HepG2 (cell line): Measurements from ENCODE around the gene ENDOU. TPM values are rescaled to one million over a fixed set of nuclear protein-coding genes. Genes with fewer than 3 reads are reported as not detected.
A peak's percentile ranks its signal among the peaks of the same experiment; 100 is the strongest.

Experiments
- ATAC-seq: fragments of 200-7000 bp; cut with Tn5 transposase; 3 replicates; pipeline ENCODE4 v1.9.1; 2020; ENCODE audit warnings: mild to moderate bottlenecking, moderate library complexity
- BruUV-seq: library from RNA; stranded (reverse); fragments of 400-500 nt; replicated peaks from 2 replicates; lab custom pipeline; 2021; lab: Mats Ljungman, UMichigan
- CTCF ChIA-PET: fragments of 300-600 bp; formaldehyde crosslinking; extraction: SDS; loops from one replicate; lab custom pipeline; 2021; ENCODE audit warnings: low total read pairs, inconsistent platforms, low intra/inter-chr PET ratio; lab: Yijun Ruan, JAX
- POLR2A ChIA-PET: fragments of 350-600 bp; sonication (Branson Sonifier 250); formaldehyde crosslinking; loops from one replicate; lab custom pipeline; 2020; ENCODE audit warnings: antibody characterized with exemption, inconsistent platforms; lab: Yijun Ruan, JAX
- DNase-seq: peaks from one replicate; pipeline ENCODE4 v3.0.0-alpha.2; 2015; ENCODE audit warnings: low spot score
- FAIRE-seq: peaks from 3 replicates; lab custom pipeline; 2011; peaks lifted over from hg19 to GRCh38; lab: Jason Lieb, UNC
- H2AFZ ChIP-seq: one replicate; pipeline ENCODE4 v1.6.1; 2011; ENCODE audit warnings: low read length, inconsistent platforms
- H3K27ac ChIP-seq: fragments of 300-600 bp; 3 replicates; pipeline ENCODE4 v1.8.0; 2011; ENCODE audit warnings: mixed run types, mild to moderate bottlenecking, mixed read lengths, low read length, inconsistent platforms; ENCODE audit not compliant: insufficient read depth; ENCODE audit errors: extremely low read length
- H3K27me3 ChIP-seq, 2 experiments: fragments of 200-600 bp in 1 of 2; 2 replicates in 1 of 2; 3 replicates in 1 of 2; pipeline versions ENCODE4 v1.6.0 to v1.8.0; 2011; ENCODE audit warnings: low read length in 2 of 2, mild to moderate bottlenecking in 2 of 2, moderate library complexity in 2 of 2, inconsistent platforms in 1 of 2; ENCODE audit not compliant: insufficient read depth in 2 of 2, control insufficient read depth in 1 of 2
- H3K36me3 ChIP-seq, 2 experiments: fragments of 200-600 bp in 1 of 2; replicated peaks in 1 of 2; 2 replicates in 1 of 2; 3 replicates in 1 of 2; pipeline versions ENCODE4 v1.5.1 to v1.8.0; 2011; ENCODE audit warnings: low read length in 2 of 2, inconsistent platforms in 1 of 2; ENCODE audit not compliant: insufficient read depth in 2 of 2, control insufficient read depth in 1 of 2
- H3K4me1 ChIP-seq: 2 replicates; pipeline ENCODE4 v1.5.1; 2012; ENCODE audit warnings: low read length, inconsistent platforms; ENCODE audit not compliant: insufficient read depth
- H3K4me2 ChIP-seq: 2 replicates; pipeline ENCODE4 v1.6.0; 2011; ENCODE audit warnings: low read depth, low read length, inconsistent platforms
- H3K4me3 ChIP-seq, 3 experiments: fragments of 200-600 bp in 1 of 3; sonication (generic), shearing (Covaris generic) in 1 of 3; replicated peaks in 1 of 3; 2 replicates each; pipeline ENCODE4 v1.5.1; 2011 to 2016; ENCODE audit warnings: low read length in 3 of 3, inconsistent platforms in 2 of 3, low read depth in 2 of 3, mild to moderate bottlenecking in 2 of 3, control low read depth in 1 of 3, mixed read lengths in 1 of 3; ENCODE audit not compliant: insufficient read depth in 1 of 3
- H3K79me2 ChIP-seq: one replicate; pipeline ENCODE4 v1.6.1; 2011; ENCODE audit warnings: low read length, inconsistent platforms; ENCODE audit not compliant: insufficient read depth
- H3K9ac ChIP-seq: 2 replicates; pipeline ENCODE4 v1.6.0; 2011; ENCODE audit warnings: mild to moderate bottlenecking, low read depth, low read length, inconsistent platforms; ENCODE audit not compliant: insufficient read depth
- H3K9me3 ChIP-seq: 2 replicates; pipeline ENCODE4 v1.5.1; 2012; ENCODE audit warnings: mild to moderate bottlenecking, low read length
- H4K20me1 ChIP-seq: 2 replicates; pipeline ENCODE4 v1.6.0; 2011; ENCODE audit warnings: inconsistent platforms, mild to moderate bottlenecking, low read length, moderate library complexity; ENCODE audit not compliant: insufficient read depth
- AHR ChIP-seq: IDR thresholded peaks from 2 replicates; pipeline ENCODE4 v1.6.1; 2018; ENCODE audit warnings: missing genetic modification reagents, missing compliant biosample characterization
- CC2D1A ChIP-seq: sonication (generic); formaldehyde crosslinking; IDR thresholded peaks from 2 replicates; pipeline ENCODE4 v1.8.1; 2023; ENCODE audit warnings: mild to moderate bottlenecking, missing genetic modification reagents
- NONO ChIP-seq, 2 experiments: fragments of 450-650 bp in 1 of 2; sonication (generic) in 1 of 2; formaldehyde crosslinking in 1 of 2; IDR thresholded peaks in 1 of 2; conservative IDR thresholded peaks in 1 of 2; 2 replicates each; pipeline versions ENCODE4 v1.6.1 to v1.8.0; 2017 to 2022; ENCODE audit warnings: mild to moderate bottlenecking in 1 of 2, missing genetic modification reagents in 1 of 2, moderate library complexity in 1 of 2
- NR2F2 ChIP-seq: IDR thresholded peaks from 2 replicates; pipeline ENCODE4 v1.6.1; 2012; ENCODE audit warnings: low read depth, inconsistent platforms, borderline replicate concordance
- STAT5B ChIP-seq: sonication (generic); formaldehyde crosslinking; IDR thresholded peaks from 2 replicates; pipeline ENCODE4 v1.4.0; 2020; ENCODE audit warnings: missing genetic modification reagents
- ZBTB20 ChIP-seq: sonication (generic); formaldehyde crosslinking; IDR thresholded peaks from 2 replicates; pipeline ENCODE4 v1.8.1; 2023; ENCODE audit warnings: missing genetic modification reagents, low read depth, mild to moderate bottlenecking, borderline replicate concordance
- ZEB1 ChIP-seq: IDR thresholded peaks from 2 replicates; pipeline ENCODE4 v1.6.1; 2012; ENCODE audit warnings: mild to moderate bottlenecking, low read depth, inconsistent platforms; ENCODE audit not compliant: insufficient replicate concordance
- ZFP62 ChIP-seq: sonication (generic); formaldehyde crosslinking; IDR thresholded peaks from 2 replicates; pipeline ENCODE4 v1.4.0; 2020; ENCODE audit warnings: missing genetic modification reagents
- ZNF431 ChIP-seq: sonication (generic); formaldehyde crosslinking; IDR thresholded peaks from 2 replicates; pipeline ENCODE4 v1.9.0; 2022; ENCODE audit warnings: missing genetic modification reagents, low read depth, mild to moderate bottlenecking, borderline replicate concordance
- ZNF510 ChIP-seq: sonication (generic); formaldehyde crosslinking; IDR thresholded peaks from 2 replicates; pipeline ENCODE4 v1.4.0; 2020; ENCODE audit warnings: low read depth, mild to moderate bottlenecking, missing genetic modification reagents
- WGBS: methylation state at CpG from one replicate; pipeline ENCODE4 v1.1.6; 2017; ENCODE audit warnings: low lambda C conversion rate; 5-methylcytosine and 5-hydroxymethylcytosine counted together
- in situ Hi-C: cut with HindIII; loops from 2 replicates; pipeline ENCODE4 v1.10.0; 2017; ENCODE audit warnings: low pct_unique_long_range_greater_than_20kb; ENCODE audit not compliant: extremely low pct_ligation_motif_present
- intact Hi-C: fragments of 100-400 bp; cut with micrococcal nuclease; formaldehyde crosslinking; loops from one replicate; pipeline ENCODE4 v1.10.0; 2022; ENCODE audit not compliant: unreplicated experiment
- polyA plus RNA-seq, 8 experiments: library from polyadenylated mRNA; depleted of rRNA in 3 of 8; stranded (reverse) in 7 of 8; unstranded in 1 of 8; fragments of >200 nt; fragmentation: Illumina TruSeq in 4 of 8; extraction: Trizol in 4 of 8; gene quantifications; 2 replicates each; pipeline versions ENCODE4 v1.2.1 to v1.2.3, GENCODE V29; 2011 to 2016; ENCODE audit warnings: low read depth in 4 of 8, missing spikeins in 1 of 8, mixed read lengths in 1 of 8; ENCODE audit not compliant: insufficient read depth in 1 of 8
- total RNA-seq, 5 experiments: library from RNA; depleted of rRNA; stranded (reverse); fragments of >200 nt; fragmentation: Illumina TruSeq; extraction: Trizol; gene quantifications; 2 replicates each; pipeline ENCODE4 v1.2.3, GENCODE V29; 2016; ENCODE audit warnings: low read depth in 1 of 5
- TF ChIP-seq, protein P1 (sequence below): sonication (generic); formaldehyde crosslinking; IDR thresholded peaks from 2 replicates; pipeline ENCODE4 v1.5.0; 2020; ENCODE audit warnings: mild to moderate bottlenecking, missing genetic modification reagents
- TF ChIP-seq, protein P2 (sequence below): sonication (generic); formaldehyde crosslinking; IDR thresholded peaks from 2 replicates; pipeline ENCODE4 v1.5.0; 2020; ENCODE audit warnings: mild to moderate bottlenecking, missing genetic modification reagents, moderate library complexity
- TF ChIP-seq, protein P3 (sequence below): sonication (generic); formaldehyde crosslinking; IDR thresholded peaks from 2 replicates; pipeline ENCODE4 v1.8.0; 2022; ENCODE audit warnings: missing genetic modification reagents, mild to moderate bottlenecking, borderline replicate concordance
- TF ChIP-seq, protein P4 (sequence below): sonication (generic); formaldehyde crosslinking; IDR thresholded peaks from 2 replicates; pipeline ENCODE4 v1.8.0; 2022; ENCODE audit warnings: mild to moderate bottlenecking, missing genetic modification reagents; ENCODE audit not compliant: insufficient replicate concordance
- TF ChIP-seq, protein P5 (sequence below): sonication (generic); formaldehyde crosslinking; IDR thresholded peaks from 2 replicates; pipeline ENCODE4 v1.4.0; 2020; ENCODE audit warnings: missing genetic modification reagents, low read depth, mild to moderate bottlenecking, borderline replicate concordance

Gene ENDOU
- total and polyA plus RNA-seq, 2 of the 13 experiments (the other 11 are each of a cell fraction or from before 2014, with no cell fraction given) = not detected

DNA sequence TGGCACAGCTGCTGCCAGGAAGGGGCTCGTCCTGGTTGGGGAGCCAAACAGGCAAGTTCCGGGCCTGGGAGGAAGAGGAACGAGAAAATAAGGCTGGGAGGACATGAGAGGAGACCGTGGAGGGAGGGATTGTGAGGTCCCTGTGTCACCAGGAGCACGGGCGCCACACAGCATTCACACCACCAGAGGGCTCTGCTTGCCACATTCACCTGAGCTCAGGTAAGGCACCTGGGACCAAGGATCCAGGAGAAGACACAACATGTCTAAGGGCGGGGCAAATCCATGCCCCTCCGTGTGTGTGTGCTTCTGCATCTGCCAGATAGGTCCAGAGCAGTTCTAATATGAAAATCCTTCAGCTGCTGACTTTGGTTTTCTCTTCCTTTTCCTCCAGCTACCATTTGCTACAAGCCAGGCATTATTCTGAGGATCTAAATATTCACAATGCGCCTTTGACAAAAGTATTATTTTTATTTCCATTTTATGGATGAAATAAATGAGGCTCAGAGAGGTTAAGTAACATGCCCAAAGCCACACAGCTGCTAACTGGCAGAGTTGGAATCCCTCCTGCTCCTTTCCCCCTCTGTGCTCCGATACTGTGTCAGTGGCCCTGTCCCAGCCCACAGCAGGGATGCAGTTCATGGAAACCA lies 18.8 kb upstream of the ENDOU start:
- Histone ChIP-seq H3K79me2 (no peaks in the 10 kb centered on the region), H4K20me1 (no peaks in the 10 kb centered on the region), H3K36me3 (no peaks in the 10 kb centered on the region), H3K27ac (no peak overlapping the region), H3K4me3 (no peak overlapping the region), H3K4me2 (no peak overlapping the region), H3K27me3 (peaks cover 16 to 57% of the 10 kb centered on the region in 2 experiments; a peak in 4 of 5 replicates), H3K9ac (no peak overlapping the region), H2AFZ (no peak overlapping the region), H3K9me3 (no peaks in the 10 kb centered on the region), H3K4me1 (peaks cover 20% of the 10 kb centered on the region)
- WGBS = 12% methylated on average over 10 of the region's 10 CpGs
- FAIRE-seq = no peak
- ChIA-PET POLR2A (no interaction called here), CTCF (interaction anchor here (2.0 to 3.8 kb wide), 3 partner anchors 23 to 94 kb away, joined by 15 to 21 read pairs (median 16); no protein-coding TSS in a partner anchor)
- in situ Hi-C loops = loop anchor here (5.0 kb wide), 1 partner anchor 33 kb away; no protein-coding TSS in a partner anchor
- BruUV-seq = no TSS peak
- intact Hi-C loops = no loop called here
- peak; percentile 25 for DNase-seq
- ATAC-seq = peak; percentile 25; the same call in 1 of the 3 replicates
- TF ChIP-seq ZNF510 (CRISPR knock-in tag) (no peak), STAT5B (no peak), ZBTB20 (CRISPR knock-in tag) (no peak), AHR (no peak), ZEB1 (peak; percentile 99), NR2F2 (no peak), CC2D1A (no peak), ZFP62 (CRISPR knock-in tag) (no peak), NONO (IDR thresholded peaks at IDR 0.05) (no peak), NONO (CRISPR knock-in tag; conservative IDR thresholded peaks at IDR 0.05) (no peak), ZNF431 (CRISPR knock-in tag) (no peak)
- TF ChIP-seq, protein P1, sequence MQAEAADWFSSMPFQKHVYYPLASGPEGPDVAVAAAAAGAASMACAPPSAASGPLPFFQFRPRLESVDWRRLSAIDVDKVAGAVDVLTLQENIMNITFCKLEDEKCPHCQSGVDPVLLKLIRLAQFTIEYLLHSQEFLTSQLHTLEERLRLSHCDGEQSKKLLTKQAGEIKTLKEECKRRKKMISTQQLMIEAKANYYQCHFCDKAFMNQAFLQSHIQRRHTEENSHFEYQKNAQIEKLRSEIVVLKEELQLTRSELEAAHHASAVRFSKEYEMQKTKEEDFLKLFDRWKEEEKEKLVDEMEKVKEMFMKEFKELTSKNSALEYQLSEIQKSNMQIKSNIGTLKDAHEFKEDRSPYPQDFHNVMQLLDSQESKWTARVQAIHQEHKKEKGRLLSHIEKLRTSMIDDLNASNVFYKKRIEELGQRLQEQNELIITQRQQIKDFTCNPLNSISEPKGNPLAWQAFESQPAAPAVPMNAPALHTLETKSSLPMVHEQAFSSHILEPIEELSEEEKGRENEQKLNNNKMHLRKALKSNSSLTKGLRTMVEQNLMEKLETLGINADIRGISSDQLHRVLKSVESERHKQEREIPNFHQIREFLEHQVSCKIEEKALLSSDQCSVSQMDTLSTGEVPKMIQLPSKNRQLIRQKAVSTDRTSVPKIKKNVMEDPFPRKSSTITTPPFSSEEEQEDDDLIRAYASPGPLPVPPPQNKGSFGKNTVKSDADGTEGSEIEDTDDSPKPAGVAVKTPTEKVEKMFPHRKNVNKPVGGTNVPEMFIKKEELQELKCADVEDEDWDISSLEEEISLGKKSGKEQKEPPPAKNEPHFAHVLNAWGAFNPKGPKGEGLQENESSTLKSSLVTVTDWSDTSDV (CRISPR knock-in tag) = no peak
- TF ChIP-seq, protein P2, sequence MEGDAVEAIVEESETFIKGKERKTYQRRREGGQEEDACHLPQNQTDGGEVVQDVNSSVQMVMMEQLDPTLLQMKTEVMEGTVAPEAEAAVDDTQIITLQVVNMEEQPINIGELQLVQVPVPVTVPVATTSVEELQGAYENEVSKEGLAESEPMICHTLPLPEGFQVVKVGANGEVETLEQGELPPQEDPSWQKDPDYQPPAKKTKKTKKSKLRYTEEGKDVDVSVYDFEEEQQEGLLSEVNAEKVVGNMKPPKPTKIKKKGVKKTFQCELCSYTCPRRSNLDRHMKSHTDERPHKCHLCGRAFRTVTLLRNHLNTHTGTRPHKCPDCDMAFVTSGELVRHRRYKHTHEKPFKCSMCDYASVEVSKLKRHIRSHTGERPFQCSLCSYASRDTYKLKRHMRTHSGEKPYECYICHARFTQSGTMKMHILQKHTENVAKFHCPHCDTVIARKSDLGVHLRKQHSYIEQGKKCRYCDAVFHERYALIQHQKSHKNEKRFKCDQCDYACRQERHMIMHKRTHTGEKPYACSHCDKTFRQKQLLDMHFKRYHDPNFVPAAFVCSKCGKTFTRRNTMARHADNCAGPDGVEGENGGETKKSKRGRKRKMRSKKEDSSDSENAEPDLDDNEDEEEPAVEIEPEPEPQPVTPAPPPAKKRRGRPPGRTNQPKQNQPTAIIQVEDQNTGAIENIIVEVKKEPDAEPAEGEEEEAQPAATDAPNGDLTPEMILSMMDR (CRISPR knock-in tag) = peak; percentile 72
- TF ChIP-seq, protein P3, sequence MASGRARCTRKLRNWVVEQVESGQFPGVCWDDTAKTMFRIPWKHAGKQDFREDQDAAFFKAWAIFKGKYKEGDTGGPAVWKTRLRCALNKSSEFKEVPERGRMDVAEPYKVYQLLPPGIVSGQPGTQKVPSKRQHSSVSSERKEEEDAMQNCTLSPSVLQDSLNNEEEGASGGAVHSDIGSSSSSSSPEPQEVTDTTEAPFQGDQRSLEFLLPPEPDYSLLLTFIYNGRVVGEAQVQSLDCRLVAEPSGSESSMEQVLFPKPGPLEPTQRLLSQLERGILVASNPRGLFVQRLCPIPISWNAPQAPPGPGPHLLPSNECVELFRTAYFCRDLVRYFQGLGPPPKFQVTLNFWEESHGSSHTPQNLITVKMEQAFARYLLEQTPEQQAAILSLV (CRISPR knock-in tag) = no peak
- TF ChIP-seq, protein P4, sequence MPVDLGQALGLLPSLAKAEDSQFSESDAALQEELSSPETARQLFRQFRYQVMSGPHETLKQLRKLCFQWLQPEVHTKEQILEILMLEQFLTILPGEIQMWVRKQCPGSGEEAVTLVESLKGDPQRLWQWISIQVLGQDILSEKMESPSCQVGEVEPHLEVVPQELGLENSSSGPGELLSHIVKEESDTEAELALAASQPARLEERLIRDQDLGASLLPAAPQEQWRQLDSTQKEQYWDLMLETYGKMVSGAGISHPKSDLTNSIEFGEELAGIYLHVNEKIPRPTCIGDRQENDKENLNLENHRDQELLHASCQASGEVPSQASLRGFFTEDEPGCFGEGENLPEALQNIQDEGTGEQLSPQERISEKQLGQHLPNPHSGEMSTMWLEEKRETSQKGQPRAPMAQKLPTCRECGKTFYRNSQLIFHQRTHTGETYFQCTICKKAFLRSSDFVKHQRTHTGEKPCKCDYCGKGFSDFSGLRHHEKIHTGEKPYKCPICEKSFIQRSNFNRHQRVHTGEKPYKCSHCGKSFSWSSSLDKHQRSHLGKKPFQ (CRISPR knock-in tag) = no peak
- TF ChIP-seq, protein P5, sequence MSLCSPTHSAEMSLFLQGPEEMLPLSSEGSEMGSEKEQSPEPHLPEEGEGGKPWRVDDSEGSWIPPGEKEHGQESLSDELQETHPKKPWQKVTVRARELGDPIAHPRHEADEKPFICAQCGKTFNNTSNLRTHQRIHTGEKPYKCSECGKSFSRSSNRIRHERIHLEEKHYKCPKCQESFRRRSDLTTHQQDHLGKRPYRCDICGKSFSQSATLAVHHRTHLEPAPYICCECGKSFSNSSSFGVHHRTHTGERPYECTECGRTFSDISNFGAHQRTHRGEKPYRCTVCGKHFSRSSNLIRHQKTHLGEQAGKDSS (CRISPR knock-in tag) = no peak
